ENCODE measurements around the gene PRPS1.
"Not testable (repeated sequence)": the region's sequence is repeated elsewhere in the genome, so short reads cannot be mapped to it uniquely, and the experiment has no call there.

PRPS1 gene

DNA sequence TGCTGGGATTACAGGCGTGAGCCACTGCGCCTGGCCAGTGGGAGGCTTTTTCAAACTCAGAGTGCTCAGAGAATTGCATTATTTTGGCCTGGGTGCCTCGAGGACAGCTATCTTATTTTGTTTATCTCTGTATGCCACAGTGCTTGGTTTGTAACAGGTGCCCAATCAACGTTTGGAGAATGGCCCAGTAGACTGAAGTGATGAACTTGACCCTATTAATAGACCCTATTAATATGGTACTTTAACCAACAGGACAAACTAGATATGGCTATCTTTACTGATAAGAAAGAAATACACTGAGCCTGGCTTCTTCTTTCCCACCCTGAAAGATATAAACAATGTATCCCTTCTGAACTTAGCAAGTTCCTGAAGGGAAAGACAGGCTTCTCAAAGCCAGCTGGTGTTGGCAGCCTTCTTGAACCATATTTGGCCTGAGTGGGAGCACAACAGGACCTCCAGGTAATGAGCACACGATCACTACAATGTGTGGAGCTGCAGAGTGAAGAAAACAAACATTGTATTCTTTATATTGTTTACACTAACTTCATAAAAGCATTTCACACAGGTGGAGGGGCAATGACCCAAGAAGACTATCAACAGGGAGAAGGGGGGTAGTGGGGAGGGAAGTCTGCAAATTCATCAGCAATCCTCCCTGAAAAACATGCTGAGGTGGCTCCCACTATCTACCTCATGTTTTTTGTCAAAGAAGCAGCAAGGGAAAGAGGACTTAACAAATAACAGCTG is 41.7 kb downstream of the PRPS1 start:
- DNase-seq (ENCODE audit: low read depth): no peak
- TF ChIP-seq, protein P1, sequence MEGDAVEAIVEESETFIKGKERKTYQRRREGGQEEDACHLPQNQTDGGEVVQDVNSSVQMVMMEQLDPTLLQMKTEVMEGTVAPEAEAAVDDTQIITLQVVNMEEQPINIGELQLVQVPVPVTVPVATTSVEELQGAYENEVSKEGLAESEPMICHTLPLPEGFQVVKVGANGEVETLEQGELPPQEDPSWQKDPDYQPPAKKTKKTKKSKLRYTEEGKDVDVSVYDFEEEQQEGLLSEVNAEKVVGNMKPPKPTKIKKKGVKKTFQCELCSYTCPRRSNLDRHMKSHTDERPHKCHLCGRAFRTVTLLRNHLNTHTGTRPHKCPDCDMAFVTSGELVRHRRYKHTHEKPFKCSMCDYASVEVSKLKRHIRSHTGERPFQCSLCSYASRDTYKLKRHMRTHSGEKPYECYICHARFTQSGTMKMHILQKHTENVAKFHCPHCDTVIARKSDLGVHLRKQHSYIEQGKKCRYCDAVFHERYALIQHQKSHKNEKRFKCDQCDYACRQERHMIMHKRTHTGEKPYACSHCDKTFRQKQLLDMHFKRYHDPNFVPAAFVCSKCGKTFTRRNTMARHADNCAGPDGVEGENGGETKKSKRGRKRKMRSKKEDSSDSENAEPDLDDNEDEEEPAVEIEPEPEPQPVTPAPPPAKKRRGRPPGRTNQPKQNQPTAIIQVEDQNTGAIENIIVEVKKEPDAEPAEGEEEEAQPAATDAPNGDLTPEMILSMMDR (IDR thresholded peaks at IDR 0.05; ENCODE audit: low read depth, low read length, missing control alignments): no peak
- in situ Hi-C loops (cut with HindIII; ENCODE audit: low sequenced_read_pairs): no loop called here
- no peak overlapping the region for H3K4me3 ChIP-seq (ENCODE audit: low read depth, low read length)

DNA sequence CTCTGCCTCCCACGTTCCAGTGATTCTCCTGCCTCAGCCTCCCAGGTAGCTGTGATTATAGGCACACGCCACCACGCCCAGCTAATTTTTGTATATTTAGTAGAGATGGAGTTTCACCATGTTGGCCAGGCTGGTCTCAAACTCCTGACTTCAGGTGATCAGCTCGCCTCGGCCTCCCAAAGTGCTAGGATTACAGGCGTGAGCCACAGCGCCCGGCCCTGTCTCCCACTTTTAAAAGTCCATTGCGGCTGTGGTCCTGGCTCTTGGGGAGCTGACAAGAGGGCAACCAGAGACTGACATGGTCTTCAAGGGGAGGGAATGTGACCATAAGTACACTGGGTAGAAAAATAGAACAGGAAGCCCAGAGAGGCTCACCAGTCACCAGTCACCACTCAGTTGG is 42.9 kb downstream of the PRPS1 start:
- in situ Hi-C loops (cut with HindIII; ENCODE audit: low sequenced_read_pairs); DNase-seq (ENCODE audit: low read depth); H3K4me3 ChIP-seq (ENCODE audit: low read depth, low read length): not testable (repeated sequence)

DNA sequence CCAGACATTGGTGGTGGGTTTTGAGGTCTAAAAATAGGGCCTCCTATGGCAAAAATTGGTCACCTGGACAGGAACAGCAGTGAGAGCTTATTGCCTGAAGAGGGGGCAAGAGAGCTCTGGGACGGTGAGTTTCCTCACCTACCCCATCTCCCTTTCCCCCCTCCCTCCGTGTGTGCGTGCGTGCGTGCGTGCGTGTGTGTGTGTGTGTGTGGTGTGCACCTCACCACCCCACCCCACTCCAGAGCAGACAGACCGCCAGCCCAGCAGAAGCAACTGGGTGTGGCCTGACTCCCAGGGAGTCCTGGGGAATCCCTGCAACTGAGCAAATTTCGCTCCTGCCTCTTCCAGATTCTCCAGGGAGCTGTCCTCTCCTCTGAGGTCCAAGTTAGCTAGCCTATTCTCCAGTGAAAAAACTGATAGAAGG is 44.7 kb downstream of the PRPS1 start:
- TF ChIP-seq, protein P1 (IDR thresholded peaks at IDR 0.05; ENCODE audit: low read depth, low read length, missing control alignments): peak; percentile 67
- H3K4me3 ChIP-seq (ENCODE audit: low read depth, low read length): no peak overlapping the region
- in situ Hi-C loops (cut with HindIII; ENCODE audit: low sequenced_read_pairs): no loop called here
- DNase-seq (ENCODE audit: low read depth): no peak

DNA sequence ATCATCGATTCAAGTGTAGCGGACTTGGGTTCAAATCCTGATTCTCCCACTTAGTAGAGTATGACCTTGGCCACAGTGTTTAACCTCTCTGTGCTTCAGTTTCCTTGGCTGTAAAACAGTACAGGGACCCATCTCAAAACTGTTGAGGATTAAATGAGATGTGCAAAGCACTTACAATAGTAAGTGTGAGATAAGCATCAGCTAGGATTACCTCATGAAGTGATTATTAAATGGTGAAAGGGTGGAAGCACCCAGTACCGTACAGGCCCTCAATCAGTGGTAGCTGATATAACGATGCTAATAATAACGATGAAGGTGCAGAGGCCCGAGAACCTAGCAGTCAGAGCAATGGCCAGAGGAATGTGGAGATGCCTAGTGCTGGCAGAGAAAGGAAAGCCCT is 45.1 kb downstream of the PRPS1 start:
- DNase-seq (ENCODE audit: low read depth): no peak
- TF ChIP-seq, protein P1 (IDR thresholded peaks at IDR 0.05; ENCODE audit: low read depth, low read length, missing control alignments): no peak
- H3K4me3 ChIP-seq (ENCODE audit: low read depth, low read length): no peak overlapping the region
- in situ Hi-C loops (cut with HindIII; ENCODE audit: low sequenced_read_pairs): no loop called here

DNA sequence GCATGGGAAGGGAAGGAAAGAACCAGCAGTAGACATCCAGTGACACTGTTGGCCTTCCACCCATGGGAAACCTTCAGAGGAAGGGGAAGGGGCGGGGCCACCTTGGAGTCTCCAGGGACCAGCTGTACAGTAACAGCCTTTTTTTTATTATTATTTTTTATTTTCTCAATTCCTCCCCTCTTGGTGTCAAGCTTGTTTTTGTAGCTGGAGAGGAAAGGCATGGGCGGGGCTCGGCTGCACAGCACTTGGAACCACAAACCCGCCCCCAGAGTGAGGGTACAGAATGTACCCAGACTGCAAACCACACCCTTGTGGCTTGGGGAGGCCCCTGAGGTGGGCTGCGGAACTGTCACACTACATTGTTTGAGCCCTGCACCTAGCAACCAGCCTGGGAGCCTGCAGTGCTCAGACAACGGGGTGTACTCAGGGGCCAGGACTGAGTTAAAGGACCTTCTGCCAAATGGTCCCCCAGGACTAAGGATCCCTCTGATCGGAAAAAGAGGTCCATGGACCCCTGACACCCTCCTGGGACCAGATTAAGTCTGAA is 45.7 kb downstream of the PRPS1 start:
- in situ Hi-C loops (cut with HindIII; ENCODE audit: low sequenced_read_pairs): no loop called here
- no peak for DNase-seq (ENCODE audit: low read depth)
- no peak overlapping the region for H3K4me3 ChIP-seq (ENCODE audit: low read depth, low read length)
- TF ChIP-seq, protein P1 (IDR thresholded peaks at IDR 0.05; ENCODE audit: low read depth, low read length, missing control alignments): no peak

DNA sequence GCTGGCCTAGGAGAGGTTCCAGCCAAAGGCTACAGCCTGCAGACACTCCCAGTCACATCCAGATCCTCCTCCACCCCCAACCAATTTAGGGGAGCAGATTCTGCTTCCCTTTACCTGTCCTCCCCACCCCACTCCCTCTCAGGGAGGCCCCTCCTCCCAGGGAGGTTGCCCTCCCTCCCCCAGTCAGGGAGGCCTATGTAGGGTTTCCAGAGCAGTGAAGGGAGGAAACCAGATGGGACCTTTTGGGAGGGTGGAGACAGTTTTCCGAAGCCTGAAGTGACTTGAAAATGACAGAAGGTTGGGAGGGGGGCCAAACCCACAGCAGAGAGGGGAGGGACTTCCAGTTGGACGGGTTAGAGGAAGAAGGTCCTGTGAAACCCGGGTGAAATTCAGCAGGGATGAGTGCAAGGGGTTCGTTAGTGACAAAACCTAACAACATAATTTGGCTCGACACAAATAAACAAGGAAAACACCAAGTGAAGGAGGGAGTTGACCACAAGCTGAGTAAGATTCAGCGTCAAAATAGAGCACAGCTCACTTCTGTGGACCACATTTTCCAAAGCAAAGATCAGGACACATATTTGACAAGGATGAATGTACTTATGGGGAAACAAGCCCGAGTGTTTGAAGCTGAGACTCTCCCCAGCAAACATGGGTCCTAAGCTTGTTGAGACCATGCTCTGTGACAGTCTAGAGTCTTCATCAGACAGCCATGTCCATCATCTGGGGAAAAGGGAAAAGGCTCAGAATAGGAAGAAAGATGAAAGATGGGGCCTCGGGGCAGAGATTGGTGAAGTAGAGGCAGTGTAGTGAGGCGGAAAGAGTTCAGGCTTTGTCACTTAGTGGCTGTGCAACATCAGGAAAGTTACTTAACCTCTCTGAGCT is 46.4 kb downstream of the PRPS1 start:
- in situ Hi-C loops (cut with HindIII; ENCODE audit: low sequenced_read_pairs): no loop called here
- DNase-seq (ENCODE audit: low read depth): no peak
- no peak overlapping the region for H3K4me3 ChIP-seq (ENCODE audit: low read depth, low read length)
- TF ChIP-seq, protein P1 (IDR thresholded peaks at IDR 0.05; ENCODE audit: low read depth, low read length, missing control alignments): no peak

DNA sequence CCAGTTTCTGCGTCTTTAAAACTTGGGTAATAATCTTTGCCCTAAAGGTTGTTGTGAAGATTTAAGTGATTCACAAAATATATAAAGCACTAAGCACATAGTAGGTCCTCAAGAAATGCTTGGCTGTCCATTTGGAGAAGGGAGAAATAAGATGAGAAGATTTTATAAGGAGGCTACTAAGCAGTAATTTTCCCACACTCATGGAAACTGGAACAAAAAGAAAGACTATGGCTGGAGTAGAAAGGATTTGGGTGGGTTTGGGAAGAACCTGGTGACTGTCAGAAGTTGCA is 47.0 kb downstream of the PRPS1 start:
- in situ Hi-C loops (cut with HindIII; ENCODE audit: low sequenced_read_pairs): no loop called here
- peak overlapping the region; percentile 56 for H3K4me3 ChIP-seq (ENCODE audit: low read depth, low read length)
- TF ChIP-seq, protein P1 (IDR thresholded peaks at IDR 0.05; ENCODE audit: low read depth, low read length, missing control alignments): no peak
- no peak for DNase-seq (ENCODE audit: low read depth)
